H9 (cell line): Measurements from ENCODE around the gene MRPS10. TPM values are rescaled to one million over a fixed set of nuclear protein-coding genes. Genes with fewer than 3 reads are reported as not detected.
A peak's percentile ranks its signal among the peaks of the same experiment; 100 is the strongest.

ENCODE experiments used
- DNase-seq: peaks from one replicate; pipeline ENCODE4 v3.0.0-alpha.2; 2017
- H2AFZ ChIP-seq: one replicate; pipeline ENCODE4 v1.6.1; 2013; ENCODE audit warnings: mild to moderate bottlenecking, low read length, control low read depth, moderate library complexity
- H2AK5ac ChIP-seq: 2 replicates; pipeline ENCODE4 v1.6.1; 2013; ENCODE audit warnings: low read length, control low read depth, mixed read lengths; ENCODE audit not compliant: insufficient read length
- H2BK120ac ChIP-seq: one replicate; pipeline ENCODE4 v1.6.1; 2013; ENCODE audit warnings: low read depth, mild to moderate bottlenecking, low read length, control low read depth, inconsistent platforms; ENCODE audit not compliant: poor library complexity, severe bottlenecking
- H2BK12ac ChIP-seq: 2 replicates; pipeline ENCODE4 v1.6.1; 2013; ENCODE audit warnings: low read length, control low read depth, mixed read lengths, low read depth; ENCODE audit not compliant: insufficient read length
- H2BK15ac ChIP-seq: 2 replicates; pipeline ENCODE4 v1.6.1; 2013; ENCODE audit warnings: low read depth, low read length, control low read depth
- H2BK20ac ChIP-seq: one replicate; pipeline ENCODE4 v1.6.1; 2013; ENCODE audit warnings: low read depth, mild to moderate bottlenecking, low read length, control low read depth, inconsistent platforms; ENCODE audit not compliant: poor library complexity, severe bottlenecking
- H2BK5ac ChIP-seq: 2 replicates; pipeline ENCODE4 v1.6.1; 2013; ENCODE audit warnings: low read length, control low read depth, mixed read lengths; ENCODE audit not compliant: insufficient read length
- H3K14ac ChIP-seq: 2 replicates; pipeline ENCODE4 v1.6.1; 2013; ENCODE audit warnings: low read length, control low read depth; ENCODE audit not compliant: insufficient read depth
- H3K18ac ChIP-seq: 2 replicates; pipeline ENCODE4 v1.6.1; 2013; ENCODE audit warnings: low read depth, mild to moderate bottlenecking, mixed read lengths, low read length, control low read depth; ENCODE audit not compliant: insufficient read length
- H3K23ac ChIP-seq: 2 replicates; pipeline ENCODE4 v1.6.1; 2013; ENCODE audit warnings: low read length, control low read depth, mixed read lengths, low read depth; ENCODE audit not compliant: insufficient read length
- H3K23me2 ChIP-seq: 2 replicates; pipeline ENCODE4 v1.6.1; 2013; ENCODE audit warnings: low read depth, mild to moderate bottlenecking, mixed read lengths, low read length, control low read depth; ENCODE audit not compliant: insufficient read length, poor library complexity, severe bottlenecking
- H3K27ac ChIP-seq: 2 replicates; pipeline ENCODE4 v1.5.1; 2013; ENCODE audit warnings: low read length, control low read depth, mixed read lengths, low read depth; ENCODE audit not compliant: insufficient read length
- H3K27me3 ChIP-seq: 2 replicates; pipeline ENCODE4 v1.6.1; 2013; ENCODE audit warnings: low read length, control low read depth, inconsistent platforms; ENCODE audit not compliant: insufficient read depth
- H3K4ac ChIP-seq: 2 replicates; pipeline ENCODE4 v1.6.1; 2013; ENCODE audit warnings: low read depth, mild to moderate bottlenecking, control low read depth, inconsistent platforms, low read length, moderate library complexity
- H3K4me1 ChIP-seq: 2 replicates; pipeline ENCODE4 v1.6.1; 2013; ENCODE audit warnings: low read length, control low read depth, inconsistent platforms; ENCODE audit not compliant: insufficient read depth
- H3K4me2 ChIP-seq: 2 replicates; pipeline ENCODE4 v1.6.1; 2013; ENCODE audit warnings: low read length, control low read depth, mixed read lengths; ENCODE audit not compliant: insufficient read length, insufficient read depth
- H3K56ac ChIP-seq: 2 replicates; pipeline ENCODE4 v1.6.1; 2013; ENCODE audit warnings: low read depth, mild to moderate bottlenecking, mixed read lengths, low read length, control low read depth; ENCODE audit not compliant: insufficient read length
- H3K79me1 ChIP-seq: 2 replicates; pipeline ENCODE4 v1.6.1; 2013; ENCODE audit warnings: low read depth, mild to moderate bottlenecking, moderate library complexity, low read length, control low read depth, inconsistent platforms; ENCODE audit not compliant: insufficient read depth, poor library complexity, severe bottlenecking
- H3K79me2 ChIP-seq: 2 replicates; pipeline ENCODE4 v1.6.1; 2013; ENCODE audit warnings: low read length, control low read depth, inconsistent platforms; ENCODE audit not compliant: insufficient read depth
- H3K9ac ChIP-seq: 2 replicates; pipeline ENCODE4 v1.6.1; 2013; ENCODE audit warnings: low read length, control low read depth, mixed read lengths; ENCODE audit not compliant: insufficient read length; ENCODE audit errors: extremely low read depth
- H3K9me3 ChIP-seq: one replicate; pipeline ENCODE4 v1.6.1; 2013; ENCODE audit warnings: low read depth, low read length, inconsistent platforms; ENCODE audit not compliant: control insufficient read depth
- H3T11ph ChIP-seq: one replicate; pipeline ENCODE4 v1.6.1; 2013; ENCODE audit warnings: mild to moderate bottlenecking, low read length, control low read depth, inconsistent platforms
- H4K20me1 ChIP-seq: one replicate; pipeline ENCODE4 v1.6.1; 2013; ENCODE audit not compliant: control insufficient read depth, insufficient read length, insufficient read depth
- H4K5ac ChIP-seq: 2 replicates; pipeline ENCODE4 v1.6.1; 2013; ENCODE audit warnings: low read depth, mild to moderate bottlenecking, mixed read lengths, low read length, control low read depth; ENCODE audit not compliant: insufficient read length
- H4K8ac ChIP-seq: replicated peaks from 2 replicates; pipeline ENCODE4 v1.6.1; 2013; ENCODE audit warnings: low read length, control low read depth, mixed read lengths, low read depth; ENCODE audit not compliant: insufficient read length
- H4K91ac ChIP-seq: 2 replicates; pipeline ENCODE4 v1.6.1; 2013; ENCODE audit warnings: low read depth, mild to moderate bottlenecking, moderate library complexity, mixed read lengths, low read length, control low read depth; ENCODE audit not compliant: insufficient read length
- H3K27ac Mint-ChIP-seq, 3 experiments: 2 replicates in 2 of 3; 3 replicates in 1 of 3; pipeline ENCODE4 v1.8.0; 2020 to 2021; ENCODE audit warnings: mixed read lengths in 3 of 3, mild to moderate bottlenecking in 1 of 3, moderate library complexity in 1 of 3
- H3K27me3 Mint-ChIP-seq: 2 replicates; pipeline ENCODE4 v1.8.0; 2021; ENCODE audit warnings: low read depth, mild to moderate bottlenecking, moderate library complexity, mixed read lengths
- H3K36me3 Mint-ChIP-seq, 3 experiments: 2 replicates in 2 of 3; 3 replicates in 1 of 3; pipeline ENCODE4 v1.8.0; 2020 to 2021; ENCODE audit warnings: low read depth in 3 of 3, mixed read lengths in 3 of 3; ENCODE audit not compliant: insufficient read depth in 1 of 3
- H3K4me1 Mint-ChIP-seq, 2 experiments: 2 replicates each; pipeline ENCODE4 v1.8.0; 2020; ENCODE audit warnings: mixed read lengths in 2 of 2
- H3K4me3 Mint-ChIP-seq, 2 experiments: 2 replicates in 1 of 2; 3 replicates in 1 of 2; pipeline ENCODE4 v1.8.0; 2020 to 2021; ENCODE audit warnings: mild to moderate bottlenecking in 2 of 2, mixed read lengths in 2 of 2, moderate library complexity in 1 of 2
- H3K9me3 Mint-ChIP-seq, 2 experiments: 2 replicates in 1 of 2; 3 replicates in 1 of 2; pipeline ENCODE4 v1.8.0; 2020; ENCODE audit warnings: mild to moderate bottlenecking in 2 of 2, mixed read lengths in 2 of 2, moderate library complexity in 1 of 2
- WGBS: extraction: QIAGEN DNeasy Blood & Tissue Kit; methylation state at CpG from one replicate; pipeline ENCODE4 v1.1.7; 2013; ENCODE audit warnings: missing lambda C conversion rate, low lambda C conversion rate, mixed read lengths; ENCODE audit not compliant: insufficient read length; ENCODE audit errors: extremely low coverage; 5-methylcytosine and 5-hydroxymethylcytosine counted together
- total RNA-seq: library from RNA; stranded (reverse); gene quantifications from 2 replicates; pipeline ENCODE4 v1.2.1, GENCODE V29; 2021
- TF ChIP-seq, protein P1 (sequence below): fragments of 200-600 bp; sonication (generic); conservative IDR thresholded peaks from 3 replicates; pipeline ENCODE4 v1.8.0; 2021; ENCODE audit warnings: antibody characterized with exemption, mild to moderate bottlenecking

MRPS10 gene
- total RNA-seq, 1 experiment from 2014 or later: 33.9 TPM

DNA sequence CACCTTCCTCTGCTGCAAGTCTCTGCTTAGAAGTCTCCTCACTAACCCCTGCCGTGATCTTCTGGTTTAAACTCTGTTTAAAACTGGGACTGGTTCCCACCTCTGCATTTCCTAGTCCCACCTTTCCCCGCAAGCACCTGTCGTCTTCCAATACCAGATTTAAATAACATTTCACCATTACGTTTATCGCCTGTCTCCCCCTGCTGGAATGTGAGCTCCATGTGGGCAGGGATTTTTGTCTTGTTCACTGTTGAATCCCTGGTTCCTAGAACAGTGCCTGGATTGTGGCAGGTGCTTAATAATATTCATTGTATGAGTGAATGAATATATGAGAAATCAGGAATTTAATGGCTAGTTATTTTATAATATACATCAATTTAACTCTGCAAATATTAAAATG, 41.8 kb downstream of the MRPS10 start:
- WGBS: 100% methylated on average over 2 of the region's 5 CpGs

More for the DNA sequence above, 41.8 kb downstream of the MRPS10 start:
- no peak overlapping the region for H2BK5ac ChIP-seq
- H3K14ac ChIP-seq: no peak overlapping the region
- H3K79me1 ChIP-seq: no peaks in the 10 kb centered on the region
- H3K9ac ChIP-seq: no peak overlapping the region
- H3K27me3 Mint-ChIP-seq: no peaks in the 10 kb centered on the region; the same call in 1 of the 2 replicates
- TF ChIP-seq, protein P1, sequence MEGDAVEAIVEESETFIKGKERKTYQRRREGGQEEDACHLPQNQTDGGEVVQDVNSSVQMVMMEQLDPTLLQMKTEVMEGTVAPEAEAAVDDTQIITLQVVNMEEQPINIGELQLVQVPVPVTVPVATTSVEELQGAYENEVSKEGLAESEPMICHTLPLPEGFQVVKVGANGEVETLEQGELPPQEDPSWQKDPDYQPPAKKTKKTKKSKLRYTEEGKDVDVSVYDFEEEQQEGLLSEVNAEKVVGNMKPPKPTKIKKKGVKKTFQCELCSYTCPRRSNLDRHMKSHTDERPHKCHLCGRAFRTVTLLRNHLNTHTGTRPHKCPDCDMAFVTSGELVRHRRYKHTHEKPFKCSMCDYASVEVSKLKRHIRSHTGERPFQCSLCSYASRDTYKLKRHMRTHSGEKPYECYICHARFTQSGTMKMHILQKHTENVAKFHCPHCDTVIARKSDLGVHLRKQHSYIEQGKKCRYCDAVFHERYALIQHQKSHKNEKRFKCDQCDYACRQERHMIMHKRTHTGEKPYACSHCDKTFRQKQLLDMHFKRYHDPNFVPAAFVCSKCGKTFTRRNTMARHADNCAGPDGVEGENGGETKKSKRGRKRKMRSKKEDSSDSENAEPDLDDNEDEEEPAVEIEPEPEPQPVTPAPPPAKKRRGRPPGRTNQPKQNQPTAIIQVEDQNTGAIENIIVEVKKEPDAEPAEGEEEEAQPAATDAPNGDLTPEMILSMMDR: peak; percentile 67
- H2BK15ac ChIP-seq: no peak overlapping the region
- no peak overlapping the region for H3K4ac ChIP-seq
- H4K91ac ChIP-seq: no peak overlapping the region
- no peak overlapping the region for H3K4me2 ChIP-seq
- no peak overlapping the region for H2BK12ac ChIP-seq
- H3K9me3 ChIP-seq: no peaks in the 10 kb centered on the region
- no peak overlapping the region for H3K27ac ChIP-seq
- H4K20me1 ChIP-seq: no peaks in the 10 kb centered on the region
- no peaks in the 10 kb centered on the region for H3K79me2 ChIP-seq
- H3K4me1 ChIP-seq: no peaks in the 10 kb centered on the region; the same call in 1 of the 2 replicates
- H3K23ac ChIP-seq: no peak overlapping the region
- peaks cover 13% of the 10 kb centered on the region for H3K23me2 ChIP-seq
- peak; percentile 46 for DNase-seq
- peaks cover 48 to 59% of the 10 kb centered on the region in 2 experiments for H3K4me1 Mint-ChIP-seq
- no peak overlapping the region for H2BK120ac ChIP-seq
- H3K27me3 ChIP-seq: no peaks in the 10 kb centered on the region
- H3T11ph ChIP-seq: no peak overlapping the region
- H2AFZ ChIP-seq: no peak overlapping the region
- no peak overlapping the region for H4K8ac ChIP-seq
- no peak overlapping the region for H3K56ac ChIP-seq
- no peak overlapping the region for H2BK20ac ChIP-seq
- peak overlapping the region in 2 of 3 experiments; percentile 89 to 96; a peak in 5 of 7 replicates for H3K27ac Mint-ChIP-seq
- H4K5ac ChIP-seq: no peak overlapping the region
- H3K4me3 Mint-ChIP-seq: no peak overlapping the region; a peak in 1 of 5 replicates
- H3K36me3 Mint-ChIP-seq: peaks cover 3 to 7% (median 4%) of the 10 kb centered on the region in 3 experiments; a peak in 5 of 7 replicates
- no peak overlapping the region for H2AK5ac ChIP-seq
- no peaks in the 10 kb centered on the region; a peak in 1 of 5 replicates for H3K9me3 Mint-ChIP-seq
- no peak overlapping the region for H3K18ac ChIP-seq
